GM12878 (cell line): Measurements from ENCODE around the gene GRIK3. TPM values are rescaled to one million over a fixed set of nuclear protein-coding genes. Genes with fewer than 3 reads are reported as not detected.

ENCODE experiments used
- RUNX3 ChIP-seq: IDR thresholded peaks from 2 replicates; pipeline ENCODE4 v1.6.1; 2012; ENCODE audit warnings: low read length, inconsistent platforms
- SIN3A ChIP-seq: IDR thresholded peaks from 2 replicates; pipeline ENCODE4 v1.6.1; 2012; ENCODE audit warnings: low read depth, low read length, improper control_type of control experiment
- SP1 ChIP-seq: IDR thresholded peaks from one replicate; pipeline ENCODE4 v1.6.1; 2011; ENCODE audit warnings: low read depth, low read length
- polyA plus RNA-seq, 11 experiments: library from polyadenylated mRNA; depleted of rRNA in 4 of 11; unstranded in 6 of 11; stranded (reverse) in 5 of 11; fragments of >200 nt; fragmentation: Nextera tagmentation in 4 of 11; fragmentation: Illumina TruSeq in 1 of 11; extraction: Ambion mirVana in 4 of 11; extraction: Trizol in 1 of 11; gene quantifications; 1 replicate in 1 of 11; 2 replicates in 10 of 11; pipeline versions ENCODE4 v1.2.1 to v1.2.3, GENCODE V29; 2011 to 2016; ENCODE audit warnings: inconsistent platforms in 2 of 11, missing spikeins in 2 of 11, low read depth in 1 of 11
- total RNA-seq, 4 experiments: library from RNA; depleted of rRNA in 3 of 4; stranded (reverse); fragments of >200 nt in 3 of 4; fragmentation: Illumina TruSeq in 1 of 4; extraction: Trizol in 1 of 4; gene quantifications; 2 replicates each; pipeline versions ENCODE4 v1.2.1 to v1.2.3, GENCODE V29; 2013 to 2021
- TF ChIP-seq, protein P1 (sequence below): fragments of 150-350 bp; IDR thresholded peaks from 2 replicates; pipeline ENCODE4 v1.6.1; 2014; ENCODE audit warnings: mild to moderate bottlenecking, low read depth, low read length
- TF ChIP-seq, protein P2 (sequence below): fragments of 450-650 bp; IDR thresholded peaks from 2 replicates; pipeline ENCODE4 v1.6.1; 2017; ENCODE audit warnings: mild to moderate bottlenecking, moderate library complexity
- TF ChIP-seq, protein P3 (sequence below): IDR thresholded peaks from 2 replicates; pipeline ENCODE4 v1.6.1; 2011; ENCODE audit warnings: low read depth, mild to moderate bottlenecking, low read length, moderate library complexity, borderline replicate concordance; ENCODE audit errors: extremely low read depth

GRIK3 gene
- total and polyA plus RNA-seq, 10 of the 15 experiments (the other 5 are each of a cell fraction or from before 2014, with no cell fraction given), result not detected

DNA sequence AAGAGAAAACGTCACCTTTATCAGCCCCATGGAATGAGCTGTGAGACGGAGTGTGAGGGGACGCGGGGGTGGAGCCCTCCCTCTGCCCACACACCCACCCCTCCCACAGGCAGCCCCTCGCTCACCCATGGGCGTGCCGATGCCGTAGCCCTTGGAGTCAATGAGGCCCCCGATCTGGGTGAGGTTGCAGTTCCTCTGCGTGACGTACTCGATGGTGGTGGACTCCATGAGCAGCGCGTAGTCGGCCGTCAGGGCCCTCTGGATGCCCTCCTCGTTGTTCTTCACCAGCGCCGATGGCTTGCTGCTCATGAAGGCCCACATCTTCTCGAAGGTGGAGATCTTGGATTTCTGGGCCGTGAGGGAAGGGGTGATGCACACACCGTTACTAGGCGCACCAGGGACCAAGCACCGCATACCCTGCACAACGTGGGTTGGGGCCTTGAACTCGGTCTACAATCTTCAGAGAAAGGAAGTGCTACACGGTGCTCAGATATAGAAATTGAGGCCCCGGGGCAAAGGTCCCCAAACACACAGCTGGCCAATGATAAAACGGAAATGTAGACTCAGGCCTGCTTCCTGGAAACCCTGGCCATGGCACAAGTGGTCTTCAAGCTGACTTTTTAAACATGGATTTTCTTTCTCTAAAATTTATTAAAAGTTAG, 228.2 kb downstream of the GRIK3 start (continued):
- TF ChIP-seq, protein P1, sequence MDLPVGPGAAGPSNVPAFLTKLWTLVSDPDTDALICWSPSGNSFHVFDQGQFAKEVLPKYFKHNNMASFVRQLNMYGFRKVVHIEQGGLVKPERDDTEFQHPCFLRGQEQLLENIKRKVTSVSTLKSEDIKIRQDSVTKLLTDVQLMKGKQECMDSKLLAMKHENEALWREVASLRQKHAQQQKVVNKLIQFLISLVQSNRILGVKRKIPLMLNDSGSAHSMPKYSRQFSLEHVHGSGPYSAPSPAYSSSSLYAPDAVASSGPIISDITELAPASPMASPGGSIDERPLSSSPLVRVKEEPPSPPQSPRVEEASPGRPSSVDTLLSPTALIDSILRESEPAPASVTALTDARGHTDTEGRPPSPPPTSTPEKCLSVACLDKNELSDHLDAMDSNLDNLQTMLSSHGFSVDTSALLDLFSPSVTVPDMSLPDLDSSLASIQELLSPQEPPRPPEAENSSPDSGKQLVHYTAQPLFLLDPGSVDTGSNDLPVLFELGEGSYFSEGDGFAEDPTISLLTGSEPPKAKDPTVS, result no peak
- TF ChIP-seq SP1 (no peak), SIN3A (no peak), RUNX3 (no peak)
- TF ChIP-seq, protein P2, sequence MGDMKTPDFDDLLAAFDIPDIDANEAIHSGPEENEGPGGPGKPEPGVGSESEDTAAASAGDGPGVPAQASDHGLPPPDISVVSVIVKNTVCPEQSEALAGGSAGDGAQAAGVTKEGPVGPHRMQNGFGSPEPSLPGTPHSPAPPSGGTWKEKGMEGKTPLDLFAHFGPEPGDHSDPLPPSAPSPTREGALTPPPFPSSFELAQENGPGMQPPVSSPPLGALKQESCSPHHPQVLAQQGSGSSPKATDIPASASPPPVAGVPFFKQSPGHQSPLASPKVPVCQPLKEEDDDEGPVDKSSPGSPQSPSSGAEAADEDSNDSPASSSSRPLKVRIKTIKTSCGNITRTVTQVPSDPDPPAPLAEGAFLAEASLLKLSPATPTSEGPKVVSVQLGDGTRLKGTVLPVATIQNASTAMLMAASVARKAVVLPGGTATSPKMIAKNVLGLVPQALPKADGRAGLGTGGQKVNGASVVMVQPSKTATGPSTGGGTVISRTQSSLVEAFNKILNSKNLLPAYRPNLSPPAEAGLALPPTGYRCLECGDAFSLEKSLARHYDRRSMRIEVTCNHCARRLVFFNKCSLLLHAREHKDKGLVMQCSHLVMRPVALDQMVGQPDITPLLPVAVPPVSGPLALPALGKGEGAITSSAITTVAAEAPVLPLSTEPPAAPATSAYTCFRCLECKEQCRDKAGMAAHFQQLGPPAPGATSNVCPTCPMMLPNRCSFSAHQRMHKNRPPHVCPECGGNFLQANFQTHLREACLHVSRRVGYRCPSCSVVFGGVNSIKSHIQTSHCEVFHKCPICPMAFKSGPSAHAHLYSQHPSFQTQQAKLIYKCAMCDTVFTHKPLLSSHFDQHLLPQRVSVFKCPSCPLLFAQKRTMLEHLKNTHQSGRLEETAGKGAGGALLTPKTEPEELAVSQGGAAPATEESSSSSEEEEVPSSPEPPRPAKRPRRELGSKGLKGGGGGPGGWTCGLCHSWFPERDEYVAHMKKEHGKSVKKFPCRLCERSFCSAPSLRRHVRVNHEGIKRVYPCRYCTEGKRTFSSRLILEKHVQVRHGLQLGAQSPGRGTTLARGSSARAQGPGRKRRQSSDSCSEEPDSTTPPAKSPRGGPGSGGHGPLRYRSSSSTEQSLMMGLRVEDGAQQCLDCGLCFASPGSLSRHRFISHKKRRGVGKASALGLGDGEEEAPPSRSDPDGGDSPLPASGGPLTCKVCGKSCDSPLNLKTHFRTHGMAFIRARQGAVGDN, result no peak
- TF ChIP-seq, protein P3, sequence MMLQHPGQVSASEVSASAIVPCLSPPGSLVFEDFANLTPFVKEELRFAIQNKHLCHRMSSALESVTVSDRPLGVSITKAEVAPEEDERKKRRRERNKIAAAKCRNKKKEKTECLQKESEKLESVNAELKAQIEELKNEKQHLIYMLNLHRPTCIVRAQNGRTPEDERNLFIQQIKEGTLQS, result no peak
